MM.1S (cell line): ENCODE results near the gene LOXL1.

Source experiments
- CTCF ChIP-seq: fragments of 300-600 bp; sonication (generic); IDR thresholded peaks from 2 replicates; pipeline ENCODE4 v1.5.1; 2016; ENCODE audit warnings: antibody characterized with exemption, low read length, mixed read lengths
- EZH2 ChIP-seq: fragments of 300-600 bp; sonication (generic); optimal IDR thresholded peaks from 2 replicates; pipeline ENCODE3; 2017; ENCODE audit warnings: low read depth, mild to moderate bottlenecking, antibody characterized with exemption, low read length, mixed read lengths
- EZH2phosphoT487 ChIP-seq: fragments of 300-600 bp; sonication (generic); IDR thresholded peaks from 2 replicates; pipeline ENCODE4 v1.6.1; 2018; ENCODE audit warnings: antibody characterized with exemption, low read length

- TF ChIP-seq CTCF (no peak), EZH2 (no peak), EZH2phosphoT487 (no peak)
Observed at GRCh38 chr15:73931441-73931840, 5.2 kb downstream of the LOXL1 start.
